Measurements from ENCODE around the gene ALDH5A1.

DNA sequence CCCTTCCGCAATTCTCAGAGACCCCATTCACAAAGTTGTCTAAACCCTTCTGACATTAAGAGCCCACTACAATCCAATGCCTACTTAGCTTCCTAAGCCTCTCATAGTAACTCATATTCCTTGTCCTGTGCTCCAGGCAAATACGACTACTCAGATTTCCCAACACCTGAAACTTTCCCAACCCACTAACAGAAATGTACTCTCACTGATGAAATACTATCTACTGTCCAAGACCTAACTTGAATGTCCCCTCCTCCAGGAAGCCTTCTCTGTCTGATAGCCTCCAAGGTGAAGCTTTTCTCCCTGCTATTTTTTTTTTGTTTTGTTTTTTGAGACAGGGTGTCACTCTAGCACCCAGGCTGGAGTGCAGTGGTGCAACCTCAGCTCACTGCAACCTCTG is 35.8 kb upstream of the ALDH5A1 start:
- TF ChIP-seq, protein P1, sequence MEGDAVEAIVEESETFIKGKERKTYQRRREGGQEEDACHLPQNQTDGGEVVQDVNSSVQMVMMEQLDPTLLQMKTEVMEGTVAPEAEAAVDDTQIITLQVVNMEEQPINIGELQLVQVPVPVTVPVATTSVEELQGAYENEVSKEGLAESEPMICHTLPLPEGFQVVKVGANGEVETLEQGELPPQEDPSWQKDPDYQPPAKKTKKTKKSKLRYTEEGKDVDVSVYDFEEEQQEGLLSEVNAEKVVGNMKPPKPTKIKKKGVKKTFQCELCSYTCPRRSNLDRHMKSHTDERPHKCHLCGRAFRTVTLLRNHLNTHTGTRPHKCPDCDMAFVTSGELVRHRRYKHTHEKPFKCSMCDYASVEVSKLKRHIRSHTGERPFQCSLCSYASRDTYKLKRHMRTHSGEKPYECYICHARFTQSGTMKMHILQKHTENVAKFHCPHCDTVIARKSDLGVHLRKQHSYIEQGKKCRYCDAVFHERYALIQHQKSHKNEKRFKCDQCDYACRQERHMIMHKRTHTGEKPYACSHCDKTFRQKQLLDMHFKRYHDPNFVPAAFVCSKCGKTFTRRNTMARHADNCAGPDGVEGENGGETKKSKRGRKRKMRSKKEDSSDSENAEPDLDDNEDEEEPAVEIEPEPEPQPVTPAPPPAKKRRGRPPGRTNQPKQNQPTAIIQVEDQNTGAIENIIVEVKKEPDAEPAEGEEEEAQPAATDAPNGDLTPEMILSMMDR (IDR thresholded peaks at IDR 0.05): no peak
- TF ChIP-seq POLR2A (IDR thresholded peaks at IDR 0.05): no peak
